Measurements from ENCODE around the gene ADGRD2. TPM values are rescaled to one million over a fixed set of nuclear protein-coding genes. Genes with fewer than 3 reads are reported as not detected.
"Not testable (repeated sequence)": the region's sequence is repeated elsewhere in the genome, so short reads cannot be mapped to it uniquely, and the experiment has no call there.

ADGRD2 gene
- total RNA-seq, 1 experiment from 2014 or later, result not detected

DNA sequence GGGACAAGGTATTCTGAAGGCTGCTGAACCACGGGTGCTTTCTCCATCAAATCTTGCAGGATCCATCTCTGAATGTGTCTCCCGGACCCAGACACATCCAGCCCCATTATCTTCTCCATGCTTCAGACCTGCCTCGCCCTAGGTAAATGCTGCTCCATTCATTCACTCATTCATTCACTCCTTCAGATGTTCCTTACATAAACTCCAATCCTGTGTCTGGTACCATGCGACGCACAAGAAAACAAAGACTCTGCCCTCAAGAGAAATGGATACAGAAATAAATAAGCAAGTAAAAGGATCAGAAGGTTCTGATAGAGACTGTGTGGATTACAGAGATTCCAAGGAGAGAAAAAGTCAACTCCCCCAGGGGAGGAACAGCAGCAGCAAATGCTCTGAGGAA, 27.1 kb upstream of the ADGRD2 start:
- no TSS peak for BruUV-seq (replicated peaks)
- ChIA-PET POLR2A (no interaction called here), CTCF (no interaction called here)
- no peaks in the 10 kb centered on the region for H3K9me3 Mint-ChIP-seq (ENCODE audit: unreplicated experiment)
- H3K36me3 Mint-ChIP-seq (ENCODE audit: insufficient read depth, unreplicated experiment), result no peaks in the 10 kb centered on the region
- intact Hi-C loops (cut with micrococcal nuclease; ENCODE audit: unreplicated experiment), result no loop called here
- no peak overlapping the region for H3K4me3 Mint-ChIP-seq (ENCODE audit: unreplicated experiment)
- H3K4me1 Mint-ChIP-seq (ENCODE audit: low read depth, unreplicated experiment), result peaks cover 7% of the 10 kb centered on the region
- Histone ChIP-seq H3K4me3 (ENCODE audit: low read depth, low read length) (no peak overlapping the region), H3K4me1 (no peaks in the 10 kb centered on the region), H3K9me3 (no peaks in the 10 kb centered on the region), H3K36me3 (ENCODE audit: control insufficient read depth, insufficient read depth, low read length) (no peaks in the 10 kb centered on the region), H3K27me3 (replicated peaks; ENCODE audit: control insufficient read depth, insufficient read depth, low read length) (no peaks in the 10 kb centered on the region; the same call in 1 of the 2 replicates)
- TF ChIP-seq, protein P1, sequence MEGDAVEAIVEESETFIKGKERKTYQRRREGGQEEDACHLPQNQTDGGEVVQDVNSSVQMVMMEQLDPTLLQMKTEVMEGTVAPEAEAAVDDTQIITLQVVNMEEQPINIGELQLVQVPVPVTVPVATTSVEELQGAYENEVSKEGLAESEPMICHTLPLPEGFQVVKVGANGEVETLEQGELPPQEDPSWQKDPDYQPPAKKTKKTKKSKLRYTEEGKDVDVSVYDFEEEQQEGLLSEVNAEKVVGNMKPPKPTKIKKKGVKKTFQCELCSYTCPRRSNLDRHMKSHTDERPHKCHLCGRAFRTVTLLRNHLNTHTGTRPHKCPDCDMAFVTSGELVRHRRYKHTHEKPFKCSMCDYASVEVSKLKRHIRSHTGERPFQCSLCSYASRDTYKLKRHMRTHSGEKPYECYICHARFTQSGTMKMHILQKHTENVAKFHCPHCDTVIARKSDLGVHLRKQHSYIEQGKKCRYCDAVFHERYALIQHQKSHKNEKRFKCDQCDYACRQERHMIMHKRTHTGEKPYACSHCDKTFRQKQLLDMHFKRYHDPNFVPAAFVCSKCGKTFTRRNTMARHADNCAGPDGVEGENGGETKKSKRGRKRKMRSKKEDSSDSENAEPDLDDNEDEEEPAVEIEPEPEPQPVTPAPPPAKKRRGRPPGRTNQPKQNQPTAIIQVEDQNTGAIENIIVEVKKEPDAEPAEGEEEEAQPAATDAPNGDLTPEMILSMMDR (IDR thresholded peaks at IDR 0.05; ENCODE audit: insufficient read depth in 1 of 2, low read depth in 1 of 2, low read length in 1 of 2, severe bottlenecking in 1 of 2, unreplicated experiment in 1 of 2), result no peak
- H3K27me3 Mint-ChIP-seq (ENCODE audit: insufficient read depth, unreplicated experiment), result peaks cover 12% of the 10 kb centered on the region
- no peak for DNase-seq
- H3K27ac Mint-ChIP-seq (ENCODE audit: unreplicated experiment), result no peak overlapping the region

DNA sequence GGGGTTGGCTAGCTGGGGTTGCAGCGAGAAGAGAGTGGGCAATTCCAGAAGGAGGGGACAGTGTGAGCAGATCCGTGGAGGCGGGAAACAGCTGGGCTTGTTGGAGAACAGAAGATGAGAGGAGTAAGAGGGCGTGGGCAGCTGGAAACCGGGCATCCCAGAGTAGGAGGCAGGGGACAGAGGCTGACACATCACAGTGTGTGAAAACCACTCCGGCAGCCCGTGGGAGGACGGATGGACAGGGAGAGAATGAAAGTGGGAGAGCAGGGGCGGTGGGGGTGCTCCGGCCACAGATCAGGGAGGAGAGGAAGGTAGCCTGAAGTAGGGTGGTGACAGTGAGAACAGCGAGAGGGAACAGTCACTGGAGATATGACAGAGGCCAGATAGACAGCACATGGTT, 26.7 kb upstream of the ADGRD2 start:
- Histone ChIP-seq H3K4me3 (ENCODE audit: low read depth, low read length) (no peak overlapping the region), H3K4me1 (no peaks in the 10 kb centered on the region), H3K9me3 (no peaks in the 10 kb centered on the region), H3K27me3 (replicated peaks; ENCODE audit: control insufficient read depth, insufficient read depth, low read length) (no peaks in the 10 kb centered on the region; the same call in 1 of the 2 replicates), H3K36me3 (ENCODE audit: control insufficient read depth, insufficient read depth, low read length) (no peaks in the 10 kb centered on the region)
- DNase-seq, result no peak
- CTCF ChIA-PET, result no interaction called here
- peaks cover 12% of the 10 kb centered on the region for H3K27me3 Mint-ChIP-seq (ENCODE audit: insufficient read depth, unreplicated experiment)
- no peak overlapping the region for H3K4me3 Mint-ChIP-seq (ENCODE audit: unreplicated experiment)
- TF ChIP-seq, protein P1 (IDR thresholded peaks at IDR 0.05; ENCODE audit: insufficient read depth in 1 of 2, low read depth in 1 of 2, low read length in 1 of 2, severe bottlenecking in 1 of 2, unreplicated experiment in 1 of 2), result no peak
- BruUV-seq (replicated peaks), result no TSS peak
- H3K36me3 Mint-ChIP-seq (ENCODE audit: insufficient read depth, unreplicated experiment), result no peaks in the 10 kb centered on the region
- no peaks in the 10 kb centered on the region for H3K9me3 Mint-ChIP-seq (ENCODE audit: unreplicated experiment)
- H3K4me1 Mint-ChIP-seq (ENCODE audit: low read depth, unreplicated experiment), result peaks cover 7% of the 10 kb centered on the region
- no peak overlapping the region for H3K27ac Mint-ChIP-seq (ENCODE audit: unreplicated experiment)
- intact Hi-C loops (cut with micrococcal nuclease; ENCODE audit: unreplicated experiment), result no loop called here
- POLR2A ChIA-PET, result no interaction called here

DNA sequence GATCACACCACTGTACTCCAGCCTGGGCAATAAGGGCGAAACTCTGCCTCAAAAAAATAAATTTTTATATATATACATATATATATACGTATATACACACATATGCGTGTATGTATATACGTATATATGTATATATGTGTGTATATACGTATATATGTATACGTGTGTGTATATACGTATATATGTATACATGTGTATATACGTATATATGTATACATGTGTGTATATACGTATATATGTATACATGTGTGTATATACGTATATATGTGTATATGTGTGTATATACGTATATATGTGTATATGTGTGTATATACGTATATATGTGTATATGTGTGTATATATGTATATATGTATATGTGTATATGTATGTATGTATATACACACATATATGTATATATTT, 24.5 kb upstream of the ADGRD2 start:
- intact Hi-C loops (cut with micrococcal nuclease; ENCODE audit: unreplicated experiment); CTCF ChIA-PET; DNase-seq: not testable (repeated sequence)

DNA sequence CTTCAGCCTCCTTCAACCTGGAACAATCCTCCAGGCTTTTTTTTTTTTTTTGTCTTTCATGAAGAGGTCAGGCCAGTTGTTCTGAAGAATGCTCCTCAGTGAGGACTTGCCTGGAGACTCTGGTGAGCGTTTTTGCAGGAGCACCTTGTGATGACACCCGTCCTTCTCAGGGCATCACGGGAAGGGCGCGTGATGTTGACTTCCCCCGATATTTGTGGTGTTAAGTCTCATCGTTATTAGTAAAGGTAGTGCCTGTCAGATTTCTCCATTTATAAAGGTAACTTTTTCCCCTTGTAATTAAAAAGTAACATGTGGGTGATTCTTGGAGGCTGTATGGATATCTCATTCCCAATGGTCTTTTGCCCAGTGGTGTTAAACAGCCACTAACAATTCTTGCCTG, 23.9 kb upstream of the ADGRD2 start:
- POLR2A ChIA-PET, result no interaction called here
- H3K36me3 Mint-ChIP-seq (ENCODE audit: insufficient read depth, unreplicated experiment), result no peaks in the 10 kb centered on the region
- no peaks in the 10 kb centered on the region; the same call in 1 of the 2 replicates for H3K27me3 ChIP-seq (replicated peaks; ENCODE audit: control insufficient read depth, insufficient read depth, low read length)
- no TSS peak for BruUV-seq (replicated peaks)
- H3K4me1 Mint-ChIP-seq (ENCODE audit: low read depth, unreplicated experiment), result peaks cover 7% of the 10 kb centered on the region
- no peaks in the 10 kb centered on the region for H3K36me3 ChIP-seq (ENCODE audit: control insufficient read depth, insufficient read depth, low read length)
- no peak overlapping the region for H3K4me3 ChIP-seq (ENCODE audit: low read depth, low read length)
- TF ChIP-seq, protein P1 (IDR thresholded peaks at IDR 0.05; ENCODE audit: insufficient read depth in 1 of 2, low read depth in 1 of 2, low read length in 1 of 2, severe bottlenecking in 1 of 2, unreplicated experiment in 1 of 2), result no peak
- no peaks in the 10 kb centered on the region for H3K9me3 ChIP-seq
- H3K4me1 ChIP-seq, result no peaks in the 10 kb centered on the region
- no peak for DNase-seq
- no peak overlapping the region for H3K4me3 Mint-ChIP-seq (ENCODE audit: unreplicated experiment)
- no peak overlapping the region for H3K27ac Mint-ChIP-seq (ENCODE audit: unreplicated experiment)
- peaks cover 12% of the 10 kb centered on the region for H3K27me3 Mint-ChIP-seq (ENCODE audit: insufficient read depth, unreplicated experiment)
- H3K9me3 Mint-ChIP-seq (ENCODE audit: unreplicated experiment), result no peaks in the 10 kb centered on the region
- CTCF ChIA-PET, result no interaction called here
- intact Hi-C loops (cut with micrococcal nuclease; ENCODE audit: unreplicated experiment), result no loop called here

More for the DNA sequence above, 24.5 kb upstream of the ADGRD2 start:
- H3K36me3 Mint-ChIP-seq (ENCODE audit: insufficient read depth, unreplicated experiment); H3K4me1 ChIP-seq; H3K4me1 Mint-ChIP-seq (ENCODE audit: low read depth, unreplicated experiment); H3K27ac Mint-ChIP-seq (ENCODE audit: unreplicated experiment); POLR2A ChIA-PET; H3K4me3 Mint-ChIP-seq (ENCODE audit: unreplicated experiment); H3K36me3 ChIP-seq (ENCODE audit: control insufficient read depth, insufficient read depth, low read length); H3K9me3 ChIP-seq; H3K4me3 ChIP-seq (ENCODE audit: low read depth, low read length); H3K27me3 ChIP-seq (replicated peaks; ENCODE audit: control insufficient read depth, insufficient read depth, low read length); BruUV-seq (replicated peaks); H3K9me3 Mint-ChIP-seq (ENCODE audit: unreplicated experiment): not testable (repeated sequence)
- peaks cover 12% of the 10 kb centered on the region for H3K27me3 Mint-ChIP-seq (ENCODE audit: insufficient read depth, unreplicated experiment)
